PC-3 (cell line): Measurements from ENCODE around the gene ZC3H7A. TPM values are rescaled to one million over a fixed set of nuclear protein-coding genes. Genes with fewer than 3 reads are reported as not detected.

Experiments used
- ATAC-seq: fragments of 200-7000 bp; cut with Tn5 transposase; 2 replicates; pipeline ENCODE4 v1.9.1; 2020; ENCODE audit warnings: mild to moderate bottlenecking, moderate library complexity
- Bru-seq: library from RNA; stranded (reverse); fragments of 400-500 nt; gene quantifications from one replicate; lab custom pipeline; 2021; lab: Mats Ljungman, UMichigan
- BruChase-seq, 2 experiments: library from RNA; stranded (reverse); fragments of 400-500 nt; gene quantifications; one replicate each; lab custom pipeline; 2021; lab: Mats Ljungman, UMichigan
- BruUV-seq: library from RNA; stranded (reverse); fragments of 400-500 nt; replicated peaks from 2 replicates; lab custom pipeline; 2021; lab: Mats Ljungman, UMichigan
- CTCF ChIA-PET: fragments of 300-600 bp; sonication (Branson Sonifier 250); formaldehyde crosslinking; loops from one replicate; lab custom pipeline; 2022; ENCODE audit warnings: antibody characterized with exemption; lab: Charles Lee
- POLR2A ChIA-PET: fragments of 300-600 bp; sonication (Branson Sonifier 250); formaldehyde crosslinking; loops from one replicate; lab custom pipeline; 2022; ENCODE audit warnings: antibody characterized with exemption; ENCODE audit not compliant: unreplicated experiment; lab: Charles Lee
- DNase-seq: peaks from one replicate; pipeline ENCODE4 v3.0.0-alpha.2; 2015
- H2AFZ ChIP-seq: fragments of 300-600 bp; sonication (generic); 2 replicates; pipeline ENCODE4 v1.6.0; 2016; ENCODE audit warnings: antibody characterized with exemption, low read length
- H3F3A ChIP-seq: fragments of 300-600 bp; sonication (generic); one replicate; pipeline ENCODE4 v1.6.0; 2017; ENCODE audit warnings: antibody characterized with exemption, low read length, control low read depth, mild to moderate bottlenecking; ENCODE audit not compliant: unreplicated experiment
- H3K27ac ChIP-seq: fragments of 300-600 bp; sonication (generic); 2 replicates; pipeline ENCODE4 v1.5.1; 2016; ENCODE audit warnings: mild to moderate bottlenecking, low read length
- H3K27me3 ChIP-seq: fragments of 300-600 bp; sonication (generic); 2 replicates; pipeline ENCODE4 v1.6.1; 2016; ENCODE audit warnings: low read length, mixed read lengths
- H3K36me3 ChIP-seq: fragments of 300-600 bp; sonication (generic); 2 replicates; pipeline ENCODE4 v1.6.1; 2016; ENCODE audit warnings: low read depth, mixed run types, low read length, mixed read lengths
- H3K4me1 ChIP-seq: fragments of 300-600 bp; sonication (generic); 2 replicates; pipeline ENCODE4 v1.5.1; 2016; ENCODE audit warnings: low read length; ENCODE audit not compliant: insufficient read depth
- H3K4me2 ChIP-seq: fragments of 300-600 bp; sonication (generic); 2 replicates; pipeline ENCODE4 v1.6.0; 2016; ENCODE audit warnings: low read length
- H3K4me3 ChIP-seq: fragments of 300-600 bp; sonication (generic); 2 replicates; pipeline ENCODE4 v1.5.1; 2016; ENCODE audit warnings: mild to moderate bottlenecking, low read length, mixed read lengths
- H3K79me2 ChIP-seq: fragments of 300-600 bp; sonication (generic); 2 replicates; pipeline ENCODE4 v1.6.1; 2017; ENCODE audit warnings: low read length, mixed read lengths
- H3K9ac ChIP-seq: fragments of 300-600 bp; sonication (generic); 2 replicates; pipeline ENCODE4 v1.6.0; 2016; ENCODE audit warnings: mild to moderate bottlenecking, low read length
- H3K9me2 ChIP-seq: fragments of 300-600 bp; sonication (generic); replicated peaks from 2 replicates; pipeline ENCODE4 v1.6.1; 2016; ENCODE audit warnings: mixed run types, low read length, mixed read lengths
- H3K9me3 ChIP-seq: fragments of 300-600 bp; sonication (generic); 2 replicates; pipeline ENCODE4 v1.6.1; 2016; ENCODE audit warnings: low read length, mixed read lengths
- H4K20me1 ChIP-seq: fragments of 300-600 bp; sonication (generic); 2 replicates; pipeline ENCODE4 v1.6.1; 2016; ENCODE audit warnings: low read length, mixed read lengths
- CTCF ChIP-seq: fragments of 300-600 bp; sonication (generic); conservative IDR thresholded peaks from 2 replicates; pipeline ENCODE4 v1.5.1; 2017; ENCODE audit warnings: antibody characterized with exemption, low read depth, mild to moderate bottlenecking, low read length
- EZH2 ChIP-seq: fragments of 300-600 bp; sonication (generic); IDR thresholded peaks from one replicate; pipeline ENCODE4 v1.6.1; 2017; ENCODE audit warnings: antibody characterized with exemption, mild to moderate bottlenecking, low read length; ENCODE audit not compliant: unreplicated experiment
- EZH2phosphoT487 ChIP-seq: fragments of 300-600 bp; sonication (generic); IDR thresholded peaks from 2 replicates; pipeline ENCODE4 v1.6.1; 2018; ENCODE audit warnings: mild to moderate bottlenecking, antibody characterized with exemption, low read length, borderline replicate concordance
- intact Hi-C: fragments of 100-400 bp; cut with micrococcal nuclease; formaldehyde crosslinking; loops from 2 replicates; pipeline ENCODE4 v1.9.0; 2023
- long read RNA-seq: library from polyadenylated mRNA; unstranded; transcript quantifications from one replicate; pipeline ENCODE4 v2.0.0, GENCODE V29; 2021; ENCODE audit not compliant: unreplicated experiment
- total RNA-seq: library from RNA; depleted of rRNA; stranded (reverse); fragments of >200 nt; gene quantifications from 2 replicates; pipeline ENCODE4 v1.2.3, GENCODE V29; 2014; rRNA removed

Gene ZC3H7A
- total RNA-seq (21.2 and 26.4 TPM in 2 replicates), Bru-seq, nascent RNA (percentile 82 among the genes with signal in this experiment), BruChase-seq, experiment 1, labeled RNA remaining after a 6-hour chase (percentile 83 among the genes with signal in this experiment), BruChase-seq, experiment 2, labeled RNA remaining after a 2-hour chase (percentile 84 among the genes with signal in this experiment)
- long read RNA-seq, transcript ZC3H7A-201 (23 exons, 3,825 nt) = major isoform, 36 of 64 reads
- long read RNA-seq, partial matches to known transcripts = 18 of 64 reads
- long read RNA-seq, other reads (novel, unspliced or antisense) = 9 of 64 reads

GRCh38 chr16:11797166-11797956 lies at the start of gene ZC3H7A:
Gene ZC3H7A (minus strand): TSS chr16:11797258. CDS start chr16:11782354, 14,904 bp downstream.
- peaks cover 11% of the 10 kb centered on the region for H3K4me1 ChIP-seq
- peaks cover 8% of the 10 kb centered on the region; the same call in 1 of the 2 replicates for H4K20me1 ChIP-seq
- peak within 1 kb of the TSS; percentile 97 for H3K9ac ChIP-seq
- no peaks in the 10 kb centered on the region for H3K36me3 ChIP-seq
- H3K27ac ChIP-seq = peak within 1 kb of the TSS; percentile 66
- ChIA-PET CTCF (interaction anchor here (0.6 to 1.4 kb wide), 3 partner anchors 44 to 118 kb away, joined by 3 to 4 read pairs (median 3); partner anchors contain the start of genes GSPT1 and TXNDC11), POLR2A (interaction anchor here (0.5 to 1.1 kb wide), 3 partner anchors 13 to 55 kb away, joined by 3 to 6 read pairs (median 3); partner anchors contain the start of gene TXNDC11)
- no peaks in the 10 kb centered on the region for H3K9me3 ChIP-seq
- no peaks in the 10 kb centered on the region for H3F3A ChIP-seq
- BruUV-seq = TSS peak; percentile 92
- peak within 1 kb of the TSS; percentile 87 for H2AFZ ChIP-seq
- TF ChIP-seq CTCF = peak; percentile 45; the same call in 1 of the 2 replicates
- TF ChIP-seq EZH2phosphoT487 = no peak
- H3K9me2 ChIP-seq = no peaks in the 10 kb centered on the region
- peak within 1 kb of the TSS; percentile 97 for H3K4me3 ChIP-seq
- intact Hi-C loops = loop anchor here (2.0 kb wide), 1 partner anchor 15 kb away; no protein-coding TSS in a partner anchor
- DNase-seq (peak; percentile 93), ATAC-seq (peak; percentile 96)
- peaks cover 59% of the 10 kb centered on the region for H3K79me2 ChIP-seq
- H3K27me3 ChIP-seq = no peaks in the 10 kb centered on the region
- H3K4me2 ChIP-seq = peak within 1 kb of the TSS; percentile 97

- Histone ChIP-seq H3K9me2 (no peaks in the 10 kb centered on the region), H3K4me1 (peaks cover 7% of the 10 kb centered on the region; the same call in 1 of the 2 replicates), H3K9me3 (no peaks in the 10 kb centered on the region), H3K4me3 (no peak overlapping the region), H3F3A (no peaks in the 10 kb centered on the region), H3K27me3 (no peaks in the 10 kb centered on the region), H3K27ac (no peak overlapping the region), H3K4me2 (no peak overlapping the region), H2AFZ (no peak overlapping the region), H3K9ac (no peak overlapping the region), H3K79me2 (peaks cover 51% of the 10 kb centered on the region), H3K36me3 (peaks cover 79% of the 10 kb centered on the region), H4K20me1 (peaks cover 35% of the 10 kb centered on the region)
- ChIA-PET POLR2A (interaction anchor here (0.6 kb wide), 1 partner anchor 10 kb away, joined by 3 read pairs; no protein-coding TSS in a partner anchor), CTCF (interaction anchor here (0.6 kb wide), 1 partner anchor 262 kb away, joined by 3 read pairs; no protein-coding TSS in a partner anchor)
- intact Hi-C loops = no loop called here
- no peak for DNase-seq
- TF ChIP-seq EZH2phosphoT487 (no peak), CTCF (no peak), EZH2 (no peak)
- no TSS peak for BruUV-seq
- no peak for ATAC-seq
These were observed 47.4 kb upstream of the ZC3H7A start for GRCh38 chr16:11844499-11844898.
